Measurements from ENCODE around the gene RTCA. TPM values are rescaled to one million over a fixed set of nuclear protein-coding genes. Genes with fewer than 3 reads are reported as not detected.
A peak's percentile ranks its signal among the peaks of the same experiment; 100 is the strongest.
"Not testable (repeated sequence)": the region's sequence is repeated elsewhere in the genome, so short reads cannot be mapped to it uniquely, and the experiment has no call there.

The RTCA gene
- total and polyA plus RNA-seq, 7 donors: 24.0 to 56.6 (median 33.2) TPM

GRCh38 chr1:100222428-100222827, 43.6 kb upstream of the RTCA start:
- DNase-seq (no peak), ATAC-seq (no peak)
- intact Hi-C loops (cut with DNase I): no loop called here

DNA sequence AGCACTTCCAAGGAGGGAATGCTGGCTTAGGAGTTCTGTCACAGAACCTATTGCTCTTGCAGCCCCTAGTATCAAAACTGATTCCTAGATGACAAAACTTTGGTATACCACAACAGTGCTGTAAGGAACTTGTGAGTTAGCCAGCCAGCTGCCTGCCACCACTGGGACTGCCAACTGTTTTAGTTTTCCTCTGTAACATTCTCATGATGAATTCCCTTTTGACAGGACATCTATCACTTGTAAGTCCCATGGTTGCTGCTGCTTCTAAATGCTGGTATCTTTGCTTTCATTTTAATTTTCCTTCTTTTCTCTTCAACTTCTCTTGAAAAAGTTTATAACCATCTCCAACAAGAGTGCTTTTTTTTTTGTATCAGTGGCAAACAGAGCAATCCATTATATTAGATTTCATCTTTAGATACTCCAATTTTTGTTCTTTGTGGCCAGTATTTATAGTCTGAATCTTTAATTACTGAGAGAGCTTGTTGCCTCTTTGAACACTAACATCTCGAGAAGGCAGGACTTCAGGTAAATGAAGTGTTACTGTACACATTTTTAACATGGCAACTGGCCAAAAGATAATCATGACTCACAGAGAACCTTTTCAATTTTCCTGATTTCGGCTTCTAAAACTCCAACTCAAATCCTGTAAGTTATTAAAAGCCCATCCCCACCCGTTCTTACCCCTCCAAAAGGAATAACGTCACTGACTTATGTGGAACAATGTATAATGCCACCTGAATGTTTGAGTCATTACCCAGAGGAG, 36.2 kb upstream of the RTCA start:
- peak in 3 of 4 donors; percentile 47 to 69 (median 57) for ATAC-seq
- 82 to 93% (median 84%) methylated on average over 4 of the region's 4 CpGs for WGBS, 3 donors
- Histone ChIP-seq H3K4me1 (no peaks in the 10 kb centered on the region), H3K36me3 (ENCODE audit: insufficient read depth in 1 of 2, low read depth in 1 of 2) (peaks cover 0 to 72% of the 10 kb centered on the region in 2 donors), H3K9me3 (no peaks in the 10 kb centered on the region), H3K4me3 (no peak overlapping the region), H3K27me3 (ENCODE audit: insufficient read depth in 3 of 3, low read length in 2 of 3) (no peaks in the 10 kb centered on the region), H3K27ac (no peak overlapping the region)
- no peak for DNase-seq
- TF ChIP-seq, protein P1, sequence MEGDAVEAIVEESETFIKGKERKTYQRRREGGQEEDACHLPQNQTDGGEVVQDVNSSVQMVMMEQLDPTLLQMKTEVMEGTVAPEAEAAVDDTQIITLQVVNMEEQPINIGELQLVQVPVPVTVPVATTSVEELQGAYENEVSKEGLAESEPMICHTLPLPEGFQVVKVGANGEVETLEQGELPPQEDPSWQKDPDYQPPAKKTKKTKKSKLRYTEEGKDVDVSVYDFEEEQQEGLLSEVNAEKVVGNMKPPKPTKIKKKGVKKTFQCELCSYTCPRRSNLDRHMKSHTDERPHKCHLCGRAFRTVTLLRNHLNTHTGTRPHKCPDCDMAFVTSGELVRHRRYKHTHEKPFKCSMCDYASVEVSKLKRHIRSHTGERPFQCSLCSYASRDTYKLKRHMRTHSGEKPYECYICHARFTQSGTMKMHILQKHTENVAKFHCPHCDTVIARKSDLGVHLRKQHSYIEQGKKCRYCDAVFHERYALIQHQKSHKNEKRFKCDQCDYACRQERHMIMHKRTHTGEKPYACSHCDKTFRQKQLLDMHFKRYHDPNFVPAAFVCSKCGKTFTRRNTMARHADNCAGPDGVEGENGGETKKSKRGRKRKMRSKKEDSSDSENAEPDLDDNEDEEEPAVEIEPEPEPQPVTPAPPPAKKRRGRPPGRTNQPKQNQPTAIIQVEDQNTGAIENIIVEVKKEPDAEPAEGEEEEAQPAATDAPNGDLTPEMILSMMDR (IDR thresholded peaks at IDR 0.05): no peak
- intact Hi-C loops (cut with DNase I): no loop called here

More at GRCh38 chr1:100222428-100222827, 43.6 kb upstream of the RTCA start:
- no peaks in the 10 kb centered on the region for H3K9me3 ChIP-seq
- peaks cover 0 to 44% of the 10 kb centered on the region in 2 donors for H3K36me3 ChIP-seq (ENCODE audit: insufficient read depth in 1 of 2, low read depth in 1 of 2)
- H3K27ac ChIP-seq: no peak overlapping the region
- H3K27me3 ChIP-seq (ENCODE audit: insufficient read depth in 3 of 3, low read length in 2 of 3): no peaks in the 10 kb centered on the region
- peaks cover 8% of the 10 kb centered on the region for H3K4me1 ChIP-seq
- TF ChIP-seq, protein P1 (IDR thresholded peaks at IDR 0.05): no peak
- H3K4me3 ChIP-seq: no peak overlapping the region

- TF ChIP-seq, protein P1 (IDR thresholded peaks at IDR 0.05): no peak
- ATAC-seq (no peak), DNase-seq (no peak)
- Histone ChIP-seq H3K4me1 (no peaks in the 10 kb centered on the region), H3K36me3 (ENCODE audit: insufficient read depth in 1 of 2, low read depth in 1 of 2) (peaks cover 0 to 79% of the 10 kb centered on the region in 2 donors), H3K9me3 (no peaks in the 10 kb centered on the region), H3K27ac (no peak overlapping the region), H3K4me3 (no peak overlapping the region), H3K27me3 (ENCODE audit: insufficient read depth in 3 of 3, low read length in 2 of 3) (no peaks in the 10 kb centered on the region)
- WGBS, 3 donors: 87 to 95% (median 88%) methylated on average over 2 of the region's 2 CpGs
- intact Hi-C loops (cut with DNase I): no loop called here
These were observed 35.3 kb upstream of the RTCA start for GRCh38 chr1:100230765-100231164.

DNA sequence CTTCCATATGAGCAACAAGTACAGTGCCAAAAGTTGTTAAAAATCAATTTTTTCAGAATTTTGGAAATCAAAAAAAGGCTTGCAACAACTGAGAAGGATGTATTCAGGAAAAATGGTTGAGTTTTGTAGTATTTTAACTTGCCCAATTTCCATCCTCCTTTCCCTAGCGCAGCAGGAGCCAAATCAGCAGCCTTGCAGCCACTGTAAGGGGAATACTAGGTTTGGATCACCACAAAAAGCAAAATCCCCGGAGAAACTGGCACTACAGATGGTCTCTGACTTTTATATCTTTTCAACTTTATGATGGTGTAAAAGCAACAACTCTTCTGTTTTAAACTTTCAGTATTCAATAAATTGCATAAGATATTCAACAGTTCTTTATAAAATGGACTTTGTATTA, 34.3 kb upstream of the RTCA start:
- H3K27me3 ChIP-seq (ENCODE audit: insufficient read depth in 3 of 3, low read length in 2 of 3): no peaks in the 10 kb centered on the region
- 95 to 100% (median 97%) methylated on average over 2 of the region's 2 CpGs for WGBS, 3 donors
- intact Hi-C loops (cut with DNase I): no loop called here
- no peak overlapping the region for H3K27ac ChIP-seq
- no peaks in the 10 kb centered on the region for H3K9me3 ChIP-seq
- H3K36me3 ChIP-seq (ENCODE audit: insufficient read depth in 1 of 2, low read depth in 1 of 2): peaks cover 0 to 81% of the 10 kb centered on the region in 2 donors
- ATAC-seq: no peak
- H3K4me3 ChIP-seq: no peak overlapping the region
- DNase-seq: no peak
- TF ChIP-seq, protein P1 (IDR thresholded peaks at IDR 0.05): no peak
- H3K4me1 ChIP-seq: no peaks in the 10 kb centered on the region

DNA sequence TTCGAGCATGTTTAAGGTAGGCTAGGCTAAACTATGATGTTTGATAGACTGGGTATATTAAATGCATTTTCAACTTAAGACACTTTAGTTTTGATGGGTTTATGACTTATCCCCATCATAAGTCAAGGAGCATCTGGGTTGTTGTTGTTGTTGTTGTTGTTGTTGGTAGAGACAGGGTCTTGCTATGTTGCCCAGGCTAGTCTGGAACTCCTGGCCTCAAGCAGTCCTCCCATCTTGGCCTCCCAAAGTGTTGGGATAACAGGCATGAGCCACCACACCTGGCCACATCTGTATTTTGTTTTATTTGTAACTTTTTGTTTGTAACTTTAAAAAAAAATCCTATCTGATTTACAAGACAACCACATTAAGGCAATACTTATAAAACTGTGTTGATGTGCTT, 33.9 kb upstream of the RTCA start:
- ATAC-seq: no peak
- DNase-seq: no peak
- no peak overlapping the region for H3K4me3 ChIP-seq
- no peaks in the 10 kb centered on the region for H3K4me1 ChIP-seq
- TF ChIP-seq, protein P1 (IDR thresholded peaks at IDR 0.05): no peak
- no peaks in the 10 kb centered on the region for H3K9me3 ChIP-seq
- intact Hi-C loops (cut with DNase I): no loop called here
- WGBS, 3 donors: 95 to 99% (median 97%) methylated on average over 1 of the region's 1 CpG
- peaks cover 0 to 81% of the 10 kb centered on the region in 2 donors for H3K36me3 ChIP-seq (ENCODE audit: insufficient read depth in 1 of 2, low read depth in 1 of 2)
- no peak overlapping the region for H3K27ac ChIP-seq
- no peaks in the 10 kb centered on the region for H3K27me3 ChIP-seq (ENCODE audit: insufficient read depth in 3 of 3, low read length in 2 of 3)

GRCh38 chr1:100233566-100233965, 32.5 kb upstream of the RTCA start:
- WGBS, 3 donors: 84 to 88% (median 86%) methylated on average over 4 of the region's 4 CpGs
- ATAC-seq; H3K4me3 ChIP-seq; H3K4me1 ChIP-seq; intact Hi-C loops (cut with DNase I); DNase-seq; H3K27ac ChIP-seq; H3K27me3 ChIP-seq (ENCODE audit: insufficient read depth in 3 of 3, low read length in 2 of 3); H3K9me3 ChIP-seq: not testable (repeated sequence)
- peaks cover 0 to 81% of the 10 kb centered on the region in 2 donors for H3K36me3 ChIP-seq (ENCODE audit: insufficient read depth in 1 of 2, low read depth in 1 of 2)
